Hematopoietic multipotent progenitor cell (in vitro differentiated cells): ENCODE measurements around the gene CAVIN2. TPM values are rescaled to one million over a fixed set of nuclear protein-coding genes. Genes with fewer than 3 reads are reported as not detected.

Experiments
- DNase-seq, 3 donors: peaks; one replicate each; pipeline ENCODE4 v3.0.0-alpha.2; 2011 to 2015; ENCODE audit warnings: low read depth in 2 of 3, low spot score in 2 of 3
- total RNA-seq: library from RNA; depleted of rRNA; stranded (reverse); fragments of >200 nt; gene quantifications from one replicate; pipeline ENCODE4 v1.2.3, GENCODE V29; 2012

CAVIN2 gene
- total RNA-seq = 39.0 TPM

GRCh38 chr2:191846515-191847476 is at the start of gene CAVIN2:
Gene CAVIN2, minus strand, starts transcription at chr2:191847088. Its CDS starts 163 bp downstream, at chr2:191846925.
- peak in 2 of 3 donors; percentile 76 to 91 for DNase-seq

- no peak for DNase-seq
Observed at GRCh38 chr2:191895743-191896142, 48.9 kb upstream of the CAVIN2 start.

- no peak for DNase-seq
Observed at GRCh38 chr2:191895195-191895594, 48.3 kb upstream of the CAVIN2 start.

GRCh38 chr2:191894681-191895147 is 47.8 kb upstream of the CAVIN2 start:
- no peak for DNase-seq

GRCh38 chr2:191892391-191892790 is 45.5 kb upstream of the CAVIN2 start:
- peak in 1 of 3 donors; percentile 21 for DNase-seq

GRCh38 chr2:191891656-191892055 is 44.8 kb upstream of the CAVIN2 start:
- DNase-seq = no peak

- peak in 1 of 3 donors; percentile 42 for DNase-seq
Observed at GRCh38 chr2:191889931-191890330, 43.0 kb upstream of the CAVIN2 start.

GRCh38 chr2:191888400-191889166 is 41.7 kb upstream of the CAVIN2 start:
- DNase-seq = no peak

GRCh38 chr2:191885650-191886049 is 38.8 kb upstream of the CAVIN2 start:
- DNase-seq = no peak

- no peak for DNase-seq
Observed at GRCh38 chr2:191885098-191885497, 38.2 kb upstream of the CAVIN2 start.

GRCh38 chr2:191881982-191882816 is 35.3 kb upstream of the CAVIN2 start:
- DNase-seq = no peak

GRCh38 chr2:191878548-191879279 is 31.8 kb upstream of the CAVIN2 start:
- DNase-seq = no peak

- no peak for DNase-seq
Observed at GRCh38 chr2:191877875-191878274, 31.0 kb upstream of the CAVIN2 start.

- no peak for DNase-seq
Observed at GRCh38 chr2:191875859-191876258, 29.0 kb upstream of the CAVIN2 start.

GRCh38 chr2:191870744-191871143 is 23.9 kb upstream of the CAVIN2 start:
- no peak for DNase-seq

GRCh38 chr2:191869781-191870180 is 22.9 kb upstream of the CAVIN2 start:
- no peak for DNase-seq

- DNase-seq = no peak
Observed at GRCh38 chr2:191869178-191869577, 22.3 kb upstream of the CAVIN2 start.

- DNase-seq = no peak
Observed at GRCh38 chr2:191867507-191867847, 20.6 kb upstream of the CAVIN2 start.

- DNase-seq = no peak
Observed at GRCh38 chr2:191866675-191867506, 20.0 kb upstream of the CAVIN2 start.
